Loucy (cell line): Measurements from ENCODE around the gene GRID1.

Experiments used
- H2AFZ ChIP-seq: fragments of 200-600 bp; sonication (generic); 2 replicates; pipeline ENCODE4 v1.6.0; 2016; ENCODE audit warnings: antibody characterized with exemption, mild to moderate bottlenecking, low read length, moderate library complexity
- H3F3A ChIP-seq: fragments of 200-600 bp; 2 replicates; pipeline ENCODE4 v1.6.0; 2016; ENCODE audit warnings: antibody characterized with exemption, low read depth, mild to moderate bottlenecking
- H3K27me3 ChIP-seq: fragments of 200-600 bp; sonication (generic); 2 replicates; pipeline ENCODE4 v1.6.1; 2014; ENCODE audit warnings: low read length, mild to moderate bottlenecking; ENCODE audit not compliant: insufficient read depth, poor library complexity, severe bottlenecking
- H3K36me3 ChIP-seq: fragments of 200-600 bp; sonication (generic); 2 replicates; pipeline ENCODE4 v1.6.1; 2016; ENCODE audit warnings: low read length; ENCODE audit not compliant: insufficient read depth
- H3K4me1 ChIP-seq: fragments of 200-600 bp; sonication (generic); 2 replicates; pipeline ENCODE4 v1.5.1; 2014; ENCODE audit warnings: low read length, mild to moderate bottlenecking; ENCODE audit not compliant: insufficient read depth, poor library complexity, severe bottlenecking
- H3K4me2 ChIP-seq: fragments of 200-600 bp; sonication (generic); 2 replicates; pipeline ENCODE4 v1.6.0; 2014; ENCODE audit warnings: antibody characterized with exemption, low read length, low read depth, mild to moderate bottlenecking; ENCODE audit not compliant: poor library complexity, severe bottlenecking
- H3K4me3 ChIP-seq: fragments of 200-600 bp; sonication (generic); 2 replicates; pipeline ENCODE4 v1.5.1; 2014; ENCODE audit warnings: low read length, mild to moderate bottlenecking, mixed read lengths; ENCODE audit not compliant: poor library complexity, severe bottlenecking
- H3K79me2 ChIP-seq: fragments of 200-600 bp; sonication (generic); 2 replicates; pipeline ENCODE4 v1.6.1; 2014; ENCODE audit warnings: low read length; ENCODE audit not compliant: insufficient read depth
- H3K9ac ChIP-seq: fragments of 200-600 bp; sonication (generic); 2 replicates; pipeline ENCODE4 v1.6.0; 2014; ENCODE audit warnings: mild to moderate bottlenecking, low read depth, low read length, moderate library complexity; ENCODE audit not compliant: poor library complexity, severe bottlenecking
- H3K9me2 ChIP-seq: fragments of 200-600 bp; sonication (generic); replicated peaks from 2 replicates; pipeline ENCODE4 v1.6.1; 2016; ENCODE audit warnings: low read depth, low read length, mixed read lengths
- H3K9me3 ChIP-seq: fragments of 200-600 bp; sonication (generic); 2 replicates; pipeline ENCODE4 v1.6.1; 2014; ENCODE audit warnings: mild to moderate bottlenecking, antibody characterized with exemption, low read length, low read depth; ENCODE audit not compliant: insufficient read depth
- H4K20me1 ChIP-seq: fragments of 200-600 bp; sonication (generic); 2 replicates; pipeline ENCODE4 v1.6.0; 2014; ENCODE audit warnings: antibody characterized with exemption, low read length, mild to moderate bottlenecking; ENCODE audit not compliant: insufficient read depth, poor library complexity, severe bottlenecking
- EZH2phosphoT487 ChIP-seq: fragments of 200-600 bp; IDR thresholded peaks from 2 replicates; pipeline ENCODE4 v1.6.1; 2018; ENCODE audit warnings: antibody characterized with exemption, mild to moderate bottlenecking, moderate library complexity, borderline replicate concordance
- TF ChIP-seq, protein P1 (sequence below): fragments of 200-600 bp; sonication (generic); conservative IDR thresholded peaks from 2 replicates; pipeline ENCODE4 v1.5.1; 2014; ENCODE audit warnings: mild to moderate bottlenecking, antibody characterized with exemption, low read length

GRID1 gene

DNA sequence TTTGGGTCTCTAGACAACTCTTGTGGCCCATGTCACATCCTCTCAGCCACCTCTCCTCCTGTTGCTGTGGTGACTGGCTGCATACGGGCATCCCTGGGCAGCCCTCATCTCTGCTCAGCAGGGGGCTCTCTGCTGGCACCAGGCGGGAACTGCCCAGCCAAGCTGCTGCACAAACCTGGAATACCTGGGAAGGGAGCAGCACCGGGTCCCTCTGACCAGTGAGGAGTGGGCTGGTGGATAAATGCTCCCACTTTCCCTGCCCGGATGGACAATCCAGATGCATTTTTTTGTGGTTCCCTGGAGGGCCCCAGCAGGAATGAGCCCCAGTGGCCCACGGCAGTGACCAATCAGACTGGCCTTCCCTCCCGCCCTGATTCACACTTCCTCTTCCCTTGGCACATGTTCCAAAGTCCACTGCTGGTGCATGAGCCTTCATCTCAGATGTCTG, 21.9 kb downstream of the GRID1 start:
- Histone ChIP-seq H3K4me3 (no peak overlapping the region), H3F3A (no peaks in the 10 kb centered on the region), H3K79me2 (no peaks in the 10 kb centered on the region), H2AFZ (no peak overlapping the region), H3K4me2 (no peak overlapping the region), H3K4me1 (no peaks in the 10 kb centered on the region), H3K36me3 (no peaks in the 10 kb centered on the region), H3K9me3 (no peaks in the 10 kb centered on the region), H3K27me3 (no peaks in the 10 kb centered on the region), H3K9me2 (no peaks in the 10 kb centered on the region), H3K9ac (no peak overlapping the region), H4K20me1 (no peaks in the 10 kb centered on the region)
- TF ChIP-seq, protein P1, sequence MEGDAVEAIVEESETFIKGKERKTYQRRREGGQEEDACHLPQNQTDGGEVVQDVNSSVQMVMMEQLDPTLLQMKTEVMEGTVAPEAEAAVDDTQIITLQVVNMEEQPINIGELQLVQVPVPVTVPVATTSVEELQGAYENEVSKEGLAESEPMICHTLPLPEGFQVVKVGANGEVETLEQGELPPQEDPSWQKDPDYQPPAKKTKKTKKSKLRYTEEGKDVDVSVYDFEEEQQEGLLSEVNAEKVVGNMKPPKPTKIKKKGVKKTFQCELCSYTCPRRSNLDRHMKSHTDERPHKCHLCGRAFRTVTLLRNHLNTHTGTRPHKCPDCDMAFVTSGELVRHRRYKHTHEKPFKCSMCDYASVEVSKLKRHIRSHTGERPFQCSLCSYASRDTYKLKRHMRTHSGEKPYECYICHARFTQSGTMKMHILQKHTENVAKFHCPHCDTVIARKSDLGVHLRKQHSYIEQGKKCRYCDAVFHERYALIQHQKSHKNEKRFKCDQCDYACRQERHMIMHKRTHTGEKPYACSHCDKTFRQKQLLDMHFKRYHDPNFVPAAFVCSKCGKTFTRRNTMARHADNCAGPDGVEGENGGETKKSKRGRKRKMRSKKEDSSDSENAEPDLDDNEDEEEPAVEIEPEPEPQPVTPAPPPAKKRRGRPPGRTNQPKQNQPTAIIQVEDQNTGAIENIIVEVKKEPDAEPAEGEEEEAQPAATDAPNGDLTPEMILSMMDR: no peak
- TF ChIP-seq EZH2phosphoT487: no peak

DNA sequence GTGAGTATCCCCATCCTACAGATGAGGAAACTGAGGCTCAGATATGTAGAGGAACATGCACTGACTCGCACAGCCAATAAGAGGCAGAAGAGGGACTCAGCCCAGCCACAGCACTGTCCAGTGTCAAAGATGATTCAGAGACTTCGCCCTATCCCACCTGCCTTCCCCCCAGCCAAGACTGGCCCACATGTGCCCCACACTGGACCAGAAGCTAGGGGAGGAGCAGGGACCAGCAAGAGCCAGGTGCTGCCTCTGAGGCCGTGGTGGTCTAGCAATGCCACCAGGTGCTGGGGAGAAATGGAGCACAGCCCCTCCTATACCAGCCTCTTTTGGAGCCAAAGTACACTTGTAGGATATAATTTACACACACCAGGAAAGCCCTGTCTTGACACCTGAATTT, 22.3 kb downstream of the GRID1 start:
- Histone ChIP-seq H3F3A (no peaks in the 10 kb centered on the region), H3K4me3 (no peak overlapping the region), H3K4me2 (no peak overlapping the region), H2AFZ (no peak overlapping the region), H4K20me1 (no peaks in the 10 kb centered on the region), H3K36me3 (no peaks in the 10 kb centered on the region), H3K9me3 (no peaks in the 10 kb centered on the region), H3K9me2 (no peaks in the 10 kb centered on the region), H3K4me1 (no peaks in the 10 kb centered on the region), H3K27me3 (no peaks in the 10 kb centered on the region), H3K9ac (no peak overlapping the region), H3K79me2 (no peaks in the 10 kb centered on the region)
- TF ChIP-seq EZH2phosphoT487: no peak
- TF ChIP-seq, protein P1: no peak

DNA sequence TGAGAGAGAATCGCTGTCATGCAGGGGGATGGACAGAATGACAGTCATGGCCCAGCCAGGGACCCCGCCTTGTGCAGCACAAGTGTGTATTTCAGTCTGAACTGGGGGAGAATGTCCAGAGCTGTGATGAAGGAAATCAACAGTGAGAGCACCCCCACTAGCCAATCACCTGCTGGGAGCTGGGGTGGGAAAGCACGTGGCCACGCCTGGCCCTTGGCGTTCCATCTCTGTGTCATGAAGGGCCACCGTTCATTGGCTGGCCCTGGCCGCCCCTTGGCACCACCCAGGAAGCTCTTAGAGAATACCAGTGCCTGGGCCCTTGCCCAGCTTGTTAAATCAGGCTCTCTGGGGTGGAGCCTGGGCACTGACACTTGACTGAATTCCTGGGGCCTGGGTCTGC, 22.8 kb downstream of the GRID1 start:
- Histone ChIP-seq H3K4me2 (no peak overlapping the region), H3F3A (no peaks in the 10 kb centered on the region), H3K9me2 (no peaks in the 10 kb centered on the region), H3K27me3 (no peaks in the 10 kb centered on the region), H2AFZ (no peak overlapping the region), H3K4me1 (no peaks in the 10 kb centered on the region), H3K9ac (no peak overlapping the region), H3K79me2 (no peaks in the 10 kb centered on the region), H3K36me3 (no peaks in the 10 kb centered on the region), H4K20me1 (no peaks in the 10 kb centered on the region), H3K4me3 (no peak overlapping the region), H3K9me3 (no peaks in the 10 kb centered on the region)
- TF ChIP-seq EZH2phosphoT487: no peak
- TF ChIP-seq, protein P1: no peak
